ENCODE measurements around the gene CHST12.
"Not testable (repeated sequence)": the region's sequence is repeated elsewhere in the genome, so short reads cannot be mapped to it uniquely, and the experiment has no call there.

The CHST12 gene

GRCh38 chr7:2373646-2374045 is 29.8 kb upstream of the CHST12 start:
- Mint-ChIP-seq H3K27me3 (no peaks in the 10 kb centered on the region), H3K9me3 (no peaks in the 10 kb centered on the region), H3K36me3 (peaks cover 22% of the 10 kb centered on the region), H3K4me3 (no peak overlapping the region), H3K27ac (no peak overlapping the region), H3K4me1 (no peaks in the 10 kb centered on the region)

- Mint-ChIP-seq H3K4me3 (no peak overlapping the region), H3K4me1 (no peaks in the 10 kb centered on the region), H3K36me3 (peaks cover 22% of the 10 kb centered on the region), H3K9me3 (no peaks in the 10 kb centered on the region), H3K27ac (no peak overlapping the region), H3K27me3 (no peaks in the 10 kb centered on the region)
These were observed 29.0 kb upstream of the CHST12 start for GRCh38 chr7:2374401-2374800.

- H3K27ac Mint-ChIP-seq, result no peak overlapping the region
- H3K9me3 Mint-ChIP-seq, result no peaks in the 10 kb centered on the region
- no peaks in the 10 kb centered on the region for H3K27me3 Mint-ChIP-seq
- no peak overlapping the region for H3K4me3 Mint-ChIP-seq
- peaks cover 24% of the 10 kb centered on the region for H3K36me3 Mint-ChIP-seq
- no peaks in the 10 kb centered on the region for H3K4me1 Mint-ChIP-seq
These were observed 28.3 kb upstream of the CHST12 start for GRCh38 chr7:2374830-2375728.

GRCh38 chr7:2376351-2377154 is 26.9 kb upstream of the CHST12 start:
- Mint-ChIP-seq H3K4me3 (no peak overlapping the region), H3K27ac (no peak overlapping the region)

GRCh38 chr7:2377492-2377891 is 25.9 kb upstream of the CHST12 start:
- H3K27ac Mint-ChIP-seq, result peak overlapping the region; percentile 59
- H3K4me1 Mint-ChIP-seq, H3K4me3 Mint-ChIP-seq, H3K9me3 Mint-ChIP-seq, H3K27me3 Mint-ChIP-seq: not testable (repeated sequence)
- H3K36me3 Mint-ChIP-seq, result peaks cover 24% of the 10 kb centered on the region

More at GRCh38 chr7:2376351-2377154, 26.9 kb upstream of the CHST12 start:
- Mint-ChIP-seq H3K4me1 (no peaks in the 10 kb centered on the region), H3K9me3 (no peaks in the 10 kb centered on the region), H3K36me3 (peaks cover 27% of the 10 kb centered on the region), H3K27me3 (no peaks in the 10 kb centered on the region)

- not testable (repeated sequence) for H3K9me3 Mint-ChIP-seq, H3K4me1 Mint-ChIP-seq, H3K27me3 Mint-ChIP-seq, H3K4me3 Mint-ChIP-seq, H3K27ac Mint-ChIP-seq
- H3K36me3 Mint-ChIP-seq, result peaks cover 23% of the 10 kb centered on the region
These were observed 25.3 kb upstream of the CHST12 start for GRCh38 chr7:2378125-2378524.

- no peaks in the 10 kb centered on the region for H3K27me3 Mint-ChIP-seq
- H3K36me3 Mint-ChIP-seq, result peaks cover 23% of the 10 kb centered on the region
- H3K9me3 Mint-ChIP-seq, result no peaks in the 10 kb centered on the region
- H3K27ac Mint-ChIP-seq, result no peak overlapping the region
- no peak overlapping the region for H3K4me3 Mint-ChIP-seq
- H3K4me1 Mint-ChIP-seq, result no peaks in the 10 kb centered on the region
These were observed 24.2 kb upstream of the CHST12 start for GRCh38 chr7:2379161-2379560.

- H3K27me3 Mint-ChIP-seq, result no peaks in the 10 kb centered on the region
- no peak overlapping the region for H3K4me3 Mint-ChIP-seq
- H3K9me3 Mint-ChIP-seq, result no peaks in the 10 kb centered on the region
- H3K36me3 Mint-ChIP-seq, result peaks cover 23% of the 10 kb centered on the region
- no peaks in the 10 kb centered on the region for H3K4me1 Mint-ChIP-seq
- H3K27ac Mint-ChIP-seq, result no peak overlapping the region
These were observed 23.5 kb upstream of the CHST12 start for GRCh38 chr7:2379821-2380450.

- Mint-ChIP-seq H3K4me3 (no peak overlapping the region), H3K36me3 (peaks cover 20% of the 10 kb centered on the region), H3K4me1 (no peaks in the 10 kb centered on the region), H3K27ac (no peak overlapping the region), H3K27me3 (no peaks in the 10 kb centered on the region), H3K9me3 (no peaks in the 10 kb centered on the region)
These were observed 22.9 kb upstream of the CHST12 start for GRCh38 chr7:2380461-2380860.

- H3K4me3 Mint-ChIP-seq, result no peak overlapping the region
- no peak overlapping the region for H3K27ac Mint-ChIP-seq
- H3K4me1 Mint-ChIP-seq, result no peaks in the 10 kb centered on the region
- peaks cover 19% of the 10 kb centered on the region for H3K36me3 Mint-ChIP-seq
- H3K27me3 Mint-ChIP-seq, result no peaks in the 10 kb centered on the region
- H3K9me3 Mint-ChIP-seq, result no peaks in the 10 kb centered on the region
These were observed 22.2 kb upstream of the CHST12 start for GRCh38 chr7:2381227-2381626.

- Mint-ChIP-seq H3K27ac (no peak overlapping the region), H3K36me3 (peaks cover 16% of the 10 kb centered on the region), H3K4me3 (no peak overlapping the region), H3K27me3 (no peaks in the 10 kb centered on the region), H3K4me1 (no peaks in the 10 kb centered on the region), H3K9me3 (no peaks in the 10 kb centered on the region)
These were observed 21.4 kb upstream of the CHST12 start for GRCh38 chr7:2381881-2382509.

- H3K36me3 Mint-ChIP-seq, result peaks cover 10% of the 10 kb centered on the region
These were observed 19.7 kb upstream of the CHST12 start for GRCh38 chr7:2383543-2384274.

GRCh38 chr7:2384354-2385243 is 18.8 kb upstream of the CHST12 start:
- peaks cover 9% of the 10 kb centered on the region for H3K36me3 Mint-ChIP-seq
- no peaks in the 10 kb centered on the region for H3K4me1 Mint-ChIP-seq
- no peak overlapping the region for H3K27ac Mint-ChIP-seq
- H3K27me3 Mint-ChIP-seq, result no peaks in the 10 kb centered on the region
- no peaks in the 10 kb centered on the region for H3K9me3 Mint-ChIP-seq
- no peak overlapping the region for H3K4me3 Mint-ChIP-seq

More at GRCh38 chr7:2383543-2384274, 19.7 kb upstream of the CHST12 start:
- no peaks in the 10 kb centered on the region for H3K27me3 Mint-ChIP-seq
- no peak overlapping the region for H3K4me3 Mint-ChIP-seq
- no peaks in the 10 kb centered on the region for H3K9me3 Mint-ChIP-seq
- H3K4me1 Mint-ChIP-seq, result no peaks in the 10 kb centered on the region
- no peak overlapping the region for H3K27ac Mint-ChIP-seq

- not testable (repeated sequence) for H3K27ac Mint-ChIP-seq
These were observed 17.3 kb upstream of the CHST12 start for GRCh38 chr7:2386122-2386521.

More at GRCh38 chr7:2386122-2386521, 17.3 kb upstream of the CHST12 start:
- H3K27me3 Mint-ChIP-seq, H3K4me3 Mint-ChIP-seq, H3K9me3 Mint-ChIP-seq, H3K36me3 Mint-ChIP-seq, H3K4me1 Mint-ChIP-seq: not testable (repeated sequence)
